NCI-H82 (cell line): ENCODE data around the gene CYFIP2.
A peak's percentile ranks its signal among the peaks of the same experiment; 100 is the strongest.

ENCODE experiments used
- DNase-seq: peaks from one replicate; lab custom pipeline; 2025; lab: John Stamatoyannopoulos, UW

The CYFIP2 gene

GRCh38 chr5:157258450-157258849 is 7.5 kb upstream of the CYFIP2 start:
- no peak for DNase-seq

GRCh38 chr5:157259699-157260098 is 6.2 kb upstream of the CYFIP2 start:
- peak; percentile 35 for DNase-seq

- no peak for DNase-seq
These were observed 2.3 kb upstream of the CYFIP2 start for GRCh38 chr5:157263496-157264090.

GRCh38 chr5:157266286-157267007 is 524 bp downstream of the CYFIP2 start:
- DNase-seq = peak; percentile 25

- DNase-seq = no peak
These were observed 1.1 kb downstream of the CYFIP2 start for GRCh38 chr5:157267025-157267424.

- DNase-seq = peak; percentile 13
These were observed 2.0 kb downstream of the CYFIP2 start for GRCh38 chr5:157267761-157268480.

GRCh38 chr5:157269165-157269671 is 3.3 kb downstream of the CYFIP2 start:
- no peak for DNase-seq

GRCh38 chr5:157269761-157270272 is 3.9 kb downstream of the CYFIP2 start:
- DNase-seq = no peak

GRCh38 chr5:157270771-157271170 is 4.8 kb downstream of the CYFIP2 start:
- no peak for DNase-seq

- DNase-seq = no peak
These were observed 5.9 kb downstream of the CYFIP2 start for GRCh38 chr5:157271740-157272271.

GRCh38 chr5:157273131-157273556 is 7.2 kb downstream of the CYFIP2 start:
- peak; percentile 50 for DNase-seq

GRCh38 chr5:157275403-157275802 is 9.5 kb downstream of the CYFIP2 start:
- DNase-seq = no peak

GRCh38 chr5:157278319-157279037 is 12.6 kb downstream of the CYFIP2 start:
- no peak for DNase-seq

GRCh38 chr5:157279605-157280239 is 13.8 kb downstream of the CYFIP2 start:
- DNase-seq = no peak

- no peak for DNase-seq
These were observed 15.0 kb downstream of the CYFIP2 start for GRCh38 chr5:157280927-157281326.

- no peak for DNase-seq
These were observed 16.2 kb downstream of the CYFIP2 start for GRCh38 chr5:157282150-157282549.

GRCh38 chr5:157283434-157283833 is 17.5 kb downstream of the CYFIP2 start:
- DNase-seq = no peak

GRCh38 chr5:157284458-157285212 is 18.7 kb downstream of the CYFIP2 start:
- peak; percentile 7 for DNase-seq

GRCh38 chr5:157285310-157286035 is 19.6 kb downstream of the CYFIP2 start:
- DNase-seq = no peak

- no peak for DNase-seq
These were observed 20.9 kb downstream of the CYFIP2 start for GRCh38 chr5:157286761-157287211.
